ENCODE results near the gene COX7A2. TPM values are rescaled to one million over a fixed set of nuclear protein-coding genes. Genes with fewer than 3 reads are reported as not detected.
A peak's percentile ranks its signal among the peaks of the same experiment; 100 is the strongest.

The COX7A2 gene
- total RNA-seq, 6 experiments from 2014 or later: 159 to 345 (median 218) TPM

- TF ChIP-seq POLR2A (IDR thresholded peaks at IDR 0.05): no peak
- no peak for TF ChIP-seq CTCF (IDR thresholded peaks at IDR 0.05)
- intact Hi-C loops (cut with DNase I): no loop called here
- H3K4me1 ChIP-seq: peaks cover 0 to 2% (median 0%) of the 10 kb centered on the region in 4 donors
- no peak for ATAC-seq
- no peak overlapping the region for H3K4me3 ChIP-seq
- 69% methylated on average over 3 of the region's 3 CpGs for WGBS (ENCODE audit: insufficient coverage, low coverage, low lambda C conversion rate, missing lambda C conversion rate)
- H3K36me3 ChIP-seq: peaks cover 0 to 26% (median 11%) of the 10 kb centered on the region in 4 donors
- no peak for DNase-seq
- H3K27me3 ChIP-seq: no peaks in the 10 kb centered on the region
- no peaks in the 10 kb centered on the region for H3K9me3 ChIP-seq
- H3K27ac ChIP-seq: no peak overlapping the region
Measured at GRCh38 chr6:75234126-75234865, 9.3 kb downstream of the COX7A2 start.

GRCh38 chr6:75233092-75233615, 10.4 kb downstream of the COX7A2 start:
- DNase-seq: no peak
- no peak for TF ChIP-seq POLR2A (IDR thresholded peaks at IDR 0.05)
- TF ChIP-seq CTCF (IDR thresholded peaks at IDR 0.05): no peak
- 86% methylated on average over 4 of the region's 4 CpGs for WGBS (ENCODE audit: insufficient coverage, low coverage, low lambda C conversion rate, missing lambda C conversion rate)
- peaks cover 0 to 18% (median 7%) of the 10 kb centered on the region in 4 donors for H3K36me3 ChIP-seq
- no peak overlapping the region for H3K4me3 ChIP-seq
- no peaks in the 10 kb centered on the region for H3K9me3 ChIP-seq
- no peaks in the 10 kb centered on the region for H3K27me3 ChIP-seq
- ATAC-seq: no peak
- H3K27ac ChIP-seq: no peak overlapping the region
- H3K4me1 ChIP-seq: peaks cover 0 to 7% (median 3%) of the 10 kb centered on the region in 4 donors
- intact Hi-C loops (cut with DNase I): no loop called here

DNA sequence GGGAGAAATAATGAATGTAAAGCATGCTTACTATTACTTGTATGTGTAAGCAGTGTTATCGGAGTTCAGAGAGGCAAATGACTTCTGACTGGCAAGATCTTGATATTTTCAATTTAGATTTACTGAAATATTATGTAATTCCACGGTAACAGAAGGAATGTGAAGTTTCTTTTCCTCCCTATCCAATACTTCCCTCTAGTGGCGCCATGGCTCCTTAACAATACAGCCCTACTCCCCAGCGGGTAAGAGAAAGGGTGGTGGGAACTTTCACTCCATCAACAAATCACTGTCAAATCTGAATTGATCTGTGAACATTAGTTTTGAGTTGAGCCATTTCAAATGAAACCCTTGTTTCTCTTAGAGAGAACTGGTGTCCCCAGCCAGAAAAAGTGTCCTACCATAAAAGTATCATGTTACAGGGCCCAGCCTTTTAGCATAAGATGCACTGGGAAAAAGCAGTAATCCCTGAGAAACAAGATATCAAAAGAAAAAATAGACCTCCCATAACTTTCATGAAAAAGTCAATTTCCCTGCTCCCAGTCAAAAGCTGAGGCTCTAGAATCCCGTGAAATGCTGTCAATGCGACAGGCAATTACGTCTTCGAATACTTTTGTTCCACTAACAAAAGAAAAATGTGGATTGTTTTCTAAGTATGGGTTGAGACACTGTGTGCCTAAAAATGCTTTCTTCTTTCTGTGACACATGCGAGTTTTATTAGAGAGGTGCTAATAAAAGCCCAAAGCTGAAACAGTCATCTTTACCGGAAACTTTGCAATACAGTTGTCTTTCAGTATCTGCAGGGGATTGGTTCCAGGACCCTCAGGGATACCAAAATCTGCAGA, 12.9 kb downstream of the COX7A2 start:
- Histone ChIP-seq H3K27me3 (no peaks in the 10 kb centered on the region), H3K4me1 (peaks cover 0 to 15% (median 3%) of the 10 kb centered on the region in 4 donors), H3K36me3 (no peaks in the 10 kb centered on the region), H3K27ac (no peak overlapping the region), H3K4me3 (no peak overlapping the region), H3K9me3 (no peaks in the 10 kb centered on the region)
- TF ChIP-seq POLR2A (IDR thresholded peaks at IDR 0.05) (no peak), CTCF (IDR thresholded peaks at IDR 0.05) (peak; percentile 80 to 91 (median 86))
- peak; percentile 93 to 97 (median 94) for ATAC-seq
- DNase-seq: no peak
- intact Hi-C loops (cut with DNase I): no loop called here
- WGBS (ENCODE audit: insufficient coverage, low coverage, low lambda C conversion rate, missing lambda C conversion rate): 50% methylated on average over 10 of the region's 10 CpGs

GRCh38 chr6:75224303-75224926, 19.2 kb downstream of the COX7A2 start:
- intact Hi-C loops (cut with DNase I): no loop called here
- peak; percentile 82 to 96 (median 88) for ATAC-seq
- H3K27ac ChIP-seq: peak overlapping the region; percentile 35 to 81 (median 81)
- no peaks in the 10 kb centered on the region for H3K36me3 ChIP-seq
- H3K4me1 ChIP-seq: peaks cover 0 to 50% (median 10%) of the 10 kb centered on the region in 4 donors
- TF ChIP-seq POLR2A (IDR thresholded peaks at IDR 0.05) (no peak), CTCF (IDR thresholded peaks at IDR 0.05) (no peak)
- DNase-seq: no peak
- no peaks in the 10 kb centered on the region for H3K9me3 ChIP-seq
- H3K27me3 ChIP-seq: no peaks in the 10 kb centered on the region
- 34% methylated on average over 6 of the region's 6 CpGs for WGBS (ENCODE audit: insufficient coverage, low coverage, low lambda C conversion rate, missing lambda C conversion rate)
- H3K4me3 ChIP-seq: no peak overlapping the region
